Tibial nerve (tissue), 4 donors: ENCODE results near the gene PPA2.

Experiments used
- EP300 ChIP-seq, 2 donors: sonication (generic); formaldehyde crosslinking; IDR thresholded peaks; one replicate each; pipeline ENCODE4 v1.6.1; 2017; ENCODE audit warnings: antibody characterized with exemption in 2 of 2, mild to moderate bottlenecking in 1 of 2
- POLR2A ChIP-seq, 2 donors: fragments of 450-650 bp; IDR thresholded peaks; one replicate each; pipeline ENCODE4 v1.6.1; 2017; ENCODE audit warnings: antibody characterized with exemption in 2 of 2, mild to moderate bottlenecking in 2 of 2, moderate library complexity in 2 of 2
- TF ChIP-seq, protein P1 (sequence below), 5 experiments: fragments of 200-600 bp in 3 of 5; fragments of 450-650 bp in 2 of 5; sonication (generic) in 3 of 5; IDR thresholded peaks; one replicate each; pipeline ENCODE4 v1.5.1; 2016 to 2019; ENCODE audit warnings: antibody characterized with exemption in 5 of 5, mild to moderate bottlenecking in 3 of 5, moderate library complexity in 2 of 5

DNA sequence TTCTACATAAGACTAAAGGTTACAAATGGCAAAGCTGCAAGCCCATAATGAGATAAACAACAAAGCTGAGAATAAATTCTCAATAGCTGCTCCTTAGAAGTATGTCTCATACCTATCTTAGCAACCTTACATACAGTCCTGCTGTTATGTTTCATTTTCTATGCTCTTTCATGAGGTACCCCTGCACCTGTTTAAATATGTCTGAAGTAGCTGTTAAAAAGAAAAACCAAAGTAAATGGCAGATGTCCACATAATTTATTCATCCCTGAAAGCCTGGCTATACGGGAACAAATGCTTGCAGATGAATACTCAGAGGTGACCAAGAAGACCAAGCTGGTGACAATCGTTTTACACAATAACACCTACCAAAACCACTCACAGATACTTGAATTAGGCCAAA is 22.5 kb downstream of the PPA2 start:
- TF ChIP-seq, protein P1, sequence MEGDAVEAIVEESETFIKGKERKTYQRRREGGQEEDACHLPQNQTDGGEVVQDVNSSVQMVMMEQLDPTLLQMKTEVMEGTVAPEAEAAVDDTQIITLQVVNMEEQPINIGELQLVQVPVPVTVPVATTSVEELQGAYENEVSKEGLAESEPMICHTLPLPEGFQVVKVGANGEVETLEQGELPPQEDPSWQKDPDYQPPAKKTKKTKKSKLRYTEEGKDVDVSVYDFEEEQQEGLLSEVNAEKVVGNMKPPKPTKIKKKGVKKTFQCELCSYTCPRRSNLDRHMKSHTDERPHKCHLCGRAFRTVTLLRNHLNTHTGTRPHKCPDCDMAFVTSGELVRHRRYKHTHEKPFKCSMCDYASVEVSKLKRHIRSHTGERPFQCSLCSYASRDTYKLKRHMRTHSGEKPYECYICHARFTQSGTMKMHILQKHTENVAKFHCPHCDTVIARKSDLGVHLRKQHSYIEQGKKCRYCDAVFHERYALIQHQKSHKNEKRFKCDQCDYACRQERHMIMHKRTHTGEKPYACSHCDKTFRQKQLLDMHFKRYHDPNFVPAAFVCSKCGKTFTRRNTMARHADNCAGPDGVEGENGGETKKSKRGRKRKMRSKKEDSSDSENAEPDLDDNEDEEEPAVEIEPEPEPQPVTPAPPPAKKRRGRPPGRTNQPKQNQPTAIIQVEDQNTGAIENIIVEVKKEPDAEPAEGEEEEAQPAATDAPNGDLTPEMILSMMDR (IDR thresholded peaks at IDR 0.05), result no peak
- TF ChIP-seq POLR2A (IDR thresholded peaks at IDR 0.05), result no peak
- TF ChIP-seq EP300 (IDR thresholded peaks at IDR 0.05), result no peak
